SH-SY5Y (cell line): ENCODE measurements around the gene WWP2.

ENCODE experiments used
- GATA2 ChIP-seq: IDR thresholded peaks from 2 replicates; pipeline ENCODE4 v1.6.1; 2011; ENCODE audit warnings: mild to moderate bottlenecking, low read depth, low read length
- GATA3 ChIP-seq: IDR thresholded peaks from 2 replicates; pipeline ENCODE4 v1.6.1; 2011; ENCODE audit warnings: low read depth, mild to moderate bottlenecking, low read length, moderate library complexity

WWP2 gene

DNA sequence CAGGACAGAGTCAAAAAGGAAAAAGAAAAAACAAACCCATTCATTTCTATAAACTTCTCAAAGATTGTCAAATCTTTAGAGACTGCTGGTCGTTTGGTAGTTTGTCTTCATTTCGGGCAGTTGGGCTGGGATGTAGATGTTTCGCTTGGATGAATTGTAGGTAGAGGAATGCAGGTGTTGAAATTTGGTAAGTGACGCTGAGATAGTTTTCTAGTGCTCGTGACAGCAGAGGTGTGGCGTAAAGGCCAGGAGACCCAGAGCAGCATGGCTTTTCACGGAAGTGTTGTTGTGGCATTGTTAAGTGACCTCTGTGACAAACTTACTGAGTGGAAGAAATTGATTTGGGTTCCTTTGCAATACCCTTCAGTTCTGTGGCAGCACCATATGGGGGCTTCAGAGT, 110.8 kb downstream of the WWP2 start:
- TF ChIP-seq GATA3 (no peak), GATA2 (no peak)

DNA sequence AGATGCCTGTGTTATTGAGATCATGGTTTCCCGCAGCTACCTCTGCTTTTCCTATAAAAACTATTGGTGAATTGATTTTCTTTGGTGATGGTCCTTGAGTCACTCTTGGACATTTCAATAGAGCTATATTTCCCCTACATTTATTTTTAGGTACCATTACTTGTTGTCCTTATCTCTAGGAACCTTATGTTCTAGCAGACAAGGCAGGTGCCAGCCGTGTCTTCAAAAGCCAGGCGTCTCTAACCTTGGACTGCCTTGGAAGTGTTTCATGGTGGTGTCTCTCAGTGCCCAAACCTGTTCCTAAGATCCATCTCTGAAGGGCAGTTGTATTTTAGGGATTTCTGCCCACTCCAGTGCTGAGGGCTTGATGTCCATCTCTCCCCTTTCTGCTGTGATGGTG, 111.7 kb downstream of the WWP2 start:
- no peak for TF ChIP-seq GATA3
- TF ChIP-seq GATA2 = no peak

DNA sequence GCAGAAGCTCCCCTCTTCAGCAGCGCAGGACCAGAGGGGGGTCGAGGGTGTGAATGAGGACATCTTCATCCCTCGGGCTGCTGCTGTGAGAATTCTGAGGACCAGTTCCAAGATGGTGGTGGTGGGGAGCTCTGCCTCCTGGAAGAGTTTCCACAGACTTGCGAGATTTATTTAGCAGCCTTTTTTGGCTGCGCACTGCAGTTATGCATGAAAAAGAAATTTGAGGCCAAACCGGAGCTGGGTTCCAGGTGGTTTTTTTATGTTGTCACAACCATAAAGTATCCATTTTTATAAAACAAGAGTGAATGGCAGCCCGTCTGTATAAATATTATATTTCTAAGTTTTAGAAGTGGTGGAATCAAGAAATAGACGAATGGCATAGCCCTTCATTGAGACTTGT, 112.1 kb downstream of the WWP2 start:
- TF ChIP-seq GATA3 (no peak), GATA2 (no peak)

DNA sequence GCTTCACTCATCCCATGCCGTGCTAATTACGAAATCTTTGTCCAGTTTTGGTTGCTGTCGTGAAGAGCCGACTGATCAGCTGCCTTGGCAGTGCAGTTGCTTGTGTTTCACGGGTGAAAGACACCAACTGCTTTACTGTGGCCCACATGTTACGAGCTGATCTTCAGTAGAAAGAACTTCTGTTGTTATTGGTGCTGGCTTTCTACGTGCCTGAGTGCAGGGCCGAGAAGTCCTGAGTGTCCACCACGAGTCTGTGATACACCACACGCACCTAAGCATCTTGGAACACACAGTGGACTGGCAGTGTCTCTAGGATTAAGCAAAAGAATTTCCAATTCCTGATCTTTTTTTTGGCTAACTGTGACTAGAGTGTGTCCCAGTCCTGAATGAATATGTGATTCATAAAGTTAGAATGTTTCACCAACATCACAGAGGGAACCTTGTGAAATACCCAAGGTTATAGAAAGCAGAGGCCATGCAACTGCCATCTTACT, 118.6 kb downstream of the WWP2 start:
- TF ChIP-seq GATA2 (no peak), GATA3 (no peak)

DNA sequence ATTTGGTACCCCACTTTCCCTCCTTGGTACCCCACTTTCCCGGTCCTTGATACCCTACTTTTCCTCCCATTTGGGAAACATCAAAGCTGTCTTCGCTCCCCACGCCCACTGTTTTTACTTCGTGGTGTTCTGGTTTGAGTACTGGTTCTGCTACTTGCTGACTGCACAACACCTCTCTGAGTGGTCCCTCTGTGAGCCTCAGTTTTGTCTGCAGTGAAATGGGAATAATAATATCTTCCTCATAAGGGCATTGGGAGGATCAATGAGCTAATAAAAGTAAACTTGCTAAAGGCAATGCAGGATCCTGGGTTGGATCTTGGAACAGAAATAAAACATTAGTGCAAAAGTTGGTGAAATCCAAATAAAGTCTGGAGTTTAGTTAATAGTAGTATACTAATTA, 119.0 kb downstream of the WWP2 start:
- no peak for TF ChIP-seq GATA2
- TF ChIP-seq GATA3 = no peak

DNA sequence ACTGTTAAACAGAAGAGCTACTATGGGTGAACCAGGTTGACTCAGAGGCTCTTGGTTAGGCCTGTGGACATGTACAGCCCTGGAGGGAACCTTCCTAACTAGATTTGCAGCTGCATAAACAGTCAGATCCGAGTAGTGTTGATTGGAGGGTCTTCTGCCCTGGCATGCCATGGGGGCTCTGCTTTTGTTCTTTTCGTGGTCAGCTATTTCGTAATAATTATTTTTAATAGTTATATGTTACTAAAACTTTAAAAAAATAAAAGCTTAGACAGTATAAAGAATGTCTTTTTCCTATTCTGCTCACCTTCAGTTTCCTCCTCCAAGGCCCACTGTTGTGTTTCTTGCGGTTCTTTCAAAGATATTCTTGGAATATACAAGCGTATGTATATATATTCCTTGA, 121.6 kb downstream of the WWP2 start:
- TF ChIP-seq GATA3 (no peak), GATA2 (no peak)

DNA sequence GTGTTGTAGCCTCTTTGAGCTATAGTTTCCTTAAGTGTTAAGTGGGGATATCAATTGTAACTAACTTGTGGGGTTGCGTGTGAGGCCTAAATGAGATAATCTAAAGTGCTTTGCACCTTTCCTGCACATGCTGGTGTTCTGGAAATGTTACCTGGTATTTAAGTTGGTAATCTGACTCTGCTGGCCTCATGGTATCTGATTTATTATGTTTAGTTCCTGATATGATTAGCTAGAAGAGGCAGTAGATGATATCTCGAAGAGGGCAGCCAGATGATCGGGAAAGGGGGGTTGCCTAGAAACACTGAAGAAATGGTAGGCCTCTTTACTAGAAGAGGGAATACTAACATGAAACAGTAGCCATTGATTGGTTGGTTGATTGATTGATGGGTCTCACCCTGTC, 123.6 kb downstream of the WWP2 start:
- TF ChIP-seq GATA2 = peak; percentile 56
- peak; percentile 40; the same call in 1 of the 2 replicates for TF ChIP-seq GATA3

DNA sequence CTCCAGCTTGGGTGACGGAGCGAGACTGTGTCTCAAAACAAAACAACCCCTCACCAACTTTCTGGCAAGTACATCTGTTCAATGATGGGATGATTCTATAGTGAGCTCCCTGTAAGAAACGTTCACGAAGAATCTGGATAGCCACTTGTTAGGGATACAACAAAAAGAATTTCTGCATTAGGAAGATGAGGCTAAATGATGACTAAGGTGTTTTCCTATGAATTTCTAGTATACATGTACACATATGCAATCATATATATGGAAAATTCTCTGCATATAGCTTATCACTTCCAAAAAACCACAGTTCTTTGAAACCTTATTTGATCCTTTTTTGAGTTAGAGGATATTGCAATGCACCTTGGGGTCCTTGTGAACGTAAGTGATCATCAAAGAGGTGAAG, 124.6 kb downstream of the WWP2 start:
- TF ChIP-seq GATA2 (no peak), GATA3 (no peak)

DNA sequence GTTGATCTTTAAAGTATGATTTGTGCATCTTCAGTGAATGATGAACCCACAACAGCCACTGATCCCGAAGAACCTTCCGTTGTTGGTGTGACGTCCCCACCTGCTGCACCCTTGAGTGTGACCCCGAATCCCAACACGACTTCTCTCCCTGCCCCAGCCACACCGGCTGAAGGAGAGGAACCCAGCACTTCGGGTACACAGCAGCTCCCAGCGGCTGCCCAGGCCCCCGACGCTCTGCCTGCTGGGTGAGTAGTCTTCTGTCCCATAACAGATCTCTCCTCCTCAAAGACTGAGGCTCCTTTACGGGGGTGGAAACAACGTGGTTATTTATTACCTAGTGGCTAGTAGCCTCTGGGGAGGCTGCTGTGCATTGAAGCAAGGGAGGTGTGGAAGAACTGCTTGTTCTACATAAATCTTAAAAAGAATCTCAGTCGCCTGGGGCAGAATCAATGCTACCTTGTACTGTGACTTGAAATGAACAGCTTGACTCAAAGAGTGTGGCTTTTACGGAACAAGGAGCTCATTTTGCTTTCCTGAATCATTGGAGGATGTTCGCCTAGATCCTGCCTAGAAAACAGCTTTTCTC, 126.0 kb downstream of the WWP2 start:
- TF ChIP-seq GATA2 (no peak), GATA3 (no peak)

DNA sequence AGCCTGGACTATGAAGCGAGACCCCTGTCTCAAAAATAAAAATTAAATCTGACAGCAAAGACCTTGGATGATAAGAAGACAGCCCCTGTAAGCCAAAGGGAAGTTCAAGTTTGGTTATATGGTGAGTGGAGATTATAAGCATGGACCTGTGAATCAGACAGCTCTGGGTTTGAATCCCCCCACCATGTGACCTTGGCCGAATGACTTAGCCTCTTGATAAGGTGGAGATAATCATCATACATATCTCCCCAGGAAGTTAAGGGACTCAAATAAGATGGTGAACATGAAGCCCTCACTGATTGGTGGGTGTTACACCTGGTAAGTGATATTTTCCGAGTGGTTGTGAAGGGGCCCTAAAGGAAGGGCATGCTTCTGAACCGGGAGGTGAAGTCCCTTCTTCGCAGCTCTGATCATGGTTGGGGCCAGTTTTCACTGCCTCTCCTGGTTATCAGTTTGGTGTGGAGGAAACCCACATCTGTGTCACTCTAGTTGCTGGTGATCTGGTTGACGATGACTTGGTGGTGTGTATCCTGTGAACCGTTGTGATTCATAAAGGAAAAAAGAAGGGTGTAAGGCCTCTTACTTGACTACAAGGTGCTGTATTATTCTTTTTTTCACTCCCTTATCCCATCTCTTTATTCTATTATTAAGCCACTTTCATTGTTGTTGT, 127.3 kb downstream of the WWP2 start:
- TF ChIP-seq GATA3 (no peak), GATA2 (no peak)

DNA sequence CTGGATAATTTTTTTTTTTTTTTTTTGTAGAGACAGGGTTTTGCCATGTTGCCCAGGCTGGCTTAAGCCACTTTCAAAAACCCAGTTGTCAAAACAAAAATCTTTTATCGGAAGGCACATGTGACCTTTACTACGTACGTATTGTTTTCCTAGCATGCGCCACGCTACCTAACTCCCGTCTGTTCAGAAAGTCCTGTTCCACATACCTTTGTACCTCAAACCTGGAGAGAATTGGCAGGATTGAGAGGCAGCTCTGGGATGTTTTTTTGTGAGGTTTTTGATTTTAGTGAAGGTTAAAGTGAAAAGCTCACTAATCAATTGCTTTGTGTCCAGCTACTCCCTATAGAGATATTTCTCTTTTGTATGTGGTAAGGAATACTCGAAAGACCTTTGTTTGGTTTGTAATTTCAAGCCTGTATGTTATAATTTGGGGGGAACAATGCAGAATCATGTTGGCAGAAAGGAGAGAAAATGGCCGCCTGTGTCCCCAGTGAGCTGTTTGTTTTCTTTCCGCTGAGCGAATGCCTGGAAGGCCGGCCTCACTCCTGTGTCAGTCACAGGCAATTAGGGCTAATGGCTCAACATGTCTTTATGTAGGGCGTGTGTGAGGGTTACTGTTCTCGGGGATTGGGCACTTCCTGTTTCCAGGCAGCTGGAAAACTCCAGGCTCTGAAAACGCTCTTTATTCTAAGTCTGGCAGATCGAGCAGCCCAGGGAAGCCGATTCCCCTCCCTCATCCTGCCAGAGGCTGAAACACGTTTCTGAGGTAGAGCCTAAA, 128.2 kb downstream of the WWP2 start:
- TF ChIP-seq GATA3 (no peak), GATA2 (no peak)

DNA sequence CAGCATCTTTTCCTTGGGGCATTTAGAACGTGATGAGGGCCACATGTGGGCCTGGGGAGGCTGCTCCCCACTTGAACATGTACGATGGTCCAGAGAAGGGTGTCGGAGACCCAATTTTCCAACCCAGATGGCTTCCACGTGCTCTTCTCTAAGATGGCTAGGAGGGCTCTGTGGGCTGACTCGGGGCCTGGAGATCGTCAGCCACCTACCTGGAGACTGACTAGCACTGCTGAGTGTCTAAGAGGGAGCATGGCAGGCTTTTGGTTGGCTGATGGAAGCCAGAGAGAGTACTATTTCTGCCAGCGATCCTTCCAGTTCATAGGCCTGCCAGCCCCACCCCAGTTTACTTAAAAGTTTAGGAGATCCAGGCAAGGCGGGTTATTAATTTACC, 128.8 kb downstream of the WWP2 start:
- TF ChIP-seq GATA2 (no peak), GATA3 (no peak)

DNA sequence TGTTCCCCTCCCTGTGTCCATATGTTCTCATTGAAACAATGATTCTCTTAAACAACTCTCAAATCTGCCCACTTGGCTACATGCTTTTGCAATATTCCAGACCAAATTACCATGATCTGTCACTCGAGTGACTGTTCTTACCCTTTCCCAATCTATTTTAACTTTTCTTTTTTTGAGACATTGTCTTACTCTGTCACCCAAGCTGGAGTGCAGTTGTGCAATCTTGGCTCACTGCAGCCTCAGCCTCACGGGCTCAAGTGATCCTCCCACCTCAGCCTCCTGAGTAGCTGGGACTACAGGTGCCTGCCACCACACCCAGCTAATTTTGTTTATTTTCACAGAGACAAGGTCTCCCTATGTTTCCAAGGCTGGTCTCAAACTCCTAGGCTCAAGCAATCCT, 130.2 kb downstream of the WWP2 start:
- no peak for TF ChIP-seq GATA2
- no peak for TF ChIP-seq GATA3

DNA sequence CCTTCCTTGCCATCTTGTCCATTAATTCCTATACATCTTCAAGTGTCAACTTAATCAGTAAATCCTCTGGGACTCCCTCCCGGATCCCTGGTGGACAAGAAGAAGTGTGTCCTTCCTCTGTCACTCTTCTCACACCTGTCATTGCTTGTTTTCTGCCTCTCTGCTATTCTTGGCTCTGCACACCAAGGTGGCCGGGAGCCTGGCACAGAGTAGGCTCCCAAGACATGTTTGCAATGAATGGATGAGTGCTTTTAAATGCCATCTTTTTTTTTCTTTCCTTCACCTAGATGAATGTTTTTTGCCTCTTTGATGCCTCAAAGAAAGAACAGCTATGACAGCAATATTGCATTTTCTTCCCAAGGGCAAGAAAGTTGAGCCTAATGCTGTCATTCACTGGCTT, 131.0 kb downstream of the WWP2 start:
- TF ChIP-seq GATA2 (no peak), GATA3 (no peak)

DNA sequence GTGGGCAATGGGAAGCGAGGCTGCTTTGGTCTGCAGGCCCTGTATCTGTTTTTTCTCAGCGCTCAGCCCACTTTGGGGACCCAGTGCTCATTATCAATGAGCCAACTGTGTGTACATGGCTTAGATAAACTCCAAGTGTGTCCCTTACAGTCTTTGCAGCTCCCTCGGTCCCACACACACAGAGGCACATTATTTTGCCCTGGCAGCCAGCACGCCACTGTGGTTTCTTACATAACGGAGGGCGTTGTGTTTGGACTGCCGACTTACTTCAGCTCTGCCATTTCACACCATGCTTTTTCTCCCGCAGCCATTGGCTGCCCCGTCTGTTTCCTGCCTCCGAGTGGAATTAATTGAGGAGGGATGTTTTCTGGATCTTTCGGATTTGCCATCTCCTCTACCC, 132.5 kb downstream of the WWP2 start:
- TF ChIP-seq GATA2 (no peak), GATA3 (no peak)
